ENCODE data around the gene S100A16. TPM values are rescaled to one million over a fixed set of nuclear protein-coding genes. Genes with fewer than 3 reads are reported as not detected.

The S100A16 gene
- total RNA-seq, 4 donors from 2014 or later: 46.2 to 84.5 (median 66.6) TPM

DNA sequence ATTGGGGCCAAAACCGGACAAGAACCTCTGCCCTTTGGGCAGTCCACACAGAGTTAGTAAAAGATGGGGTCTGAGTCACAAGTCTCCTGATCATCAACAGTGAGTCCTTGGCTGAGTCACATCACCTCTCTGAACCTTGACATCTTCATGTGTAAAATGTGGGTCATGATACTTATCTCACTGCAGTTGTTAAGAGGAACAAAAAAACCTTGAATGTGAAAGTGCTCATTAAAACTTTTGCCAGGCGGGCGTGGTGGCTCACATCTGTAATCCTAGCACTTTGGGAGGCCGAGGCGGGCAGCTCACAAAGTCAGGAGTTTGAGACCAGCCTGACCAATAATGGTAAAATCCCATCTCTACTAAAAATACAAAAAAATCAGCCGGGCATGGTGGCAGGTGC lies 15.7 kb downstream of the S100A16 start:
- TF ChIP-seq, protein P1, sequence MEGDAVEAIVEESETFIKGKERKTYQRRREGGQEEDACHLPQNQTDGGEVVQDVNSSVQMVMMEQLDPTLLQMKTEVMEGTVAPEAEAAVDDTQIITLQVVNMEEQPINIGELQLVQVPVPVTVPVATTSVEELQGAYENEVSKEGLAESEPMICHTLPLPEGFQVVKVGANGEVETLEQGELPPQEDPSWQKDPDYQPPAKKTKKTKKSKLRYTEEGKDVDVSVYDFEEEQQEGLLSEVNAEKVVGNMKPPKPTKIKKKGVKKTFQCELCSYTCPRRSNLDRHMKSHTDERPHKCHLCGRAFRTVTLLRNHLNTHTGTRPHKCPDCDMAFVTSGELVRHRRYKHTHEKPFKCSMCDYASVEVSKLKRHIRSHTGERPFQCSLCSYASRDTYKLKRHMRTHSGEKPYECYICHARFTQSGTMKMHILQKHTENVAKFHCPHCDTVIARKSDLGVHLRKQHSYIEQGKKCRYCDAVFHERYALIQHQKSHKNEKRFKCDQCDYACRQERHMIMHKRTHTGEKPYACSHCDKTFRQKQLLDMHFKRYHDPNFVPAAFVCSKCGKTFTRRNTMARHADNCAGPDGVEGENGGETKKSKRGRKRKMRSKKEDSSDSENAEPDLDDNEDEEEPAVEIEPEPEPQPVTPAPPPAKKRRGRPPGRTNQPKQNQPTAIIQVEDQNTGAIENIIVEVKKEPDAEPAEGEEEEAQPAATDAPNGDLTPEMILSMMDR (IDR thresholded peaks at IDR 0.05; ENCODE audit: low read depth): no peak

GRCh38 chr1:153592748-153593147 lies 20.2 kb downstream of the S100A16 start:
- TF ChIP-seq, protein P1 (IDR thresholded peaks at IDR 0.05; ENCODE audit: low read depth): no peak

DNA sequence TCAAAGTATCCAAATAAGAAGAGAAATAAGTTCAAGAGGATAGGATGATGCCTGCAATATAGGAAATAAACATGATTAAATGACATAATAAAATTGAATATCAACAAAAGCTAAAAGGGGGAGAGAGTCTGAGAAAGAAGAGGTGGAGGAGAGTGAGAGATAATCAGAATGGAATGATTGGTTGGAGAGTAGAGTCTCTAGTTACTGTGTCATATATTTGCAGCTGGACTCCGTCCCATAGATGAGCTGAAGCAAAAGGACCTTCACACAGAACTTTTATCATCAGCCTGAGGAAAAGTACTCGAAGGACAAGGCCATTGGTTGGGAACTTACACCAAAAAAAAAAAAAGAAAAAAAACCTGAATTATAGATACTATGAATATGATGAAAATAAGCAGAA lies 24.5 kb downstream of the S100A16 start:
- TF ChIP-seq, protein P1 (IDR thresholded peaks at IDR 0.05; ENCODE audit: low read depth): no peak

DNA sequence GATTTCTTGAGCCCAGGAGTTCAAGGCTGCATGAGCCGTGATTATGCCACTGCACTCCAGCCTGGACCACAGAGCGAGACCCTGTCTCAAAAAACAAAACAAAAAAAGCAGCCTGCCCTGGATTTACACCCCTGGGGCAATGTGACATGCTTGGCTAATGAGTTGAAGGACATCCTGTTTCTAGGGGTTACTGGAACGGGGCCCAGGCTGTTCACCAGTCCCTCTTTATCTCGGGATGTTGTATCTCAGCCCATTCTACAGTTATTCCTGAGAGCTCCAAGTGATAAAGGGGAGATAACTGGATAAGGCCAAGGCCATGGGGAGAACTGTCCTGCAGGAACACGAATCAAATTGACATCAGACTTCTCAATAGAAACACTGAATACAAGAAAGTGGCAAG lies 25.6 kb downstream of the S100A16 start:
- TF ChIP-seq, protein P1 (IDR thresholded peaks at IDR 0.05; ENCODE audit: low read depth): no peak

DNA sequence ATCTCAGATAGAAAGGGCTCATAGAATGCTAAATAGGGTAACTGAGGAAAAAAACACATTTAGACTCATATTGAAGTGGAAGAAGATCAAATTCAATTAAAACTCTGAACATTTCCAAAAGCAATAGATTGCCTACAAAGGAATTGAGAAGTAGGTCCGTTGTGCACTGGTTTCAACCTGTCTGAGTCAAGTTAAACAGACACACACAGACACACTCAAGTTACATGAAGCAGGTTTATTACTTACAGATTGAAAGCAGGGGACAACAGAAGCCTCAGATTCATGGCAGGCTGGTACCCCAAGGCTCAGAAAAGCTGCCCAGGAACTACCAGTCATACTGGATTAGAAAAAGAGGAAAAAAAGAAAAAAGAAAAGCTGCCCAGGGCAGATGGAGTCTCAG lies 26.6 kb downstream of the S100A16 start:
- TF ChIP-seq, protein P1 (IDR thresholded peaks at IDR 0.05; ENCODE audit: low read depth): no peak

- TF ChIP-seq, protein P1 (IDR thresholded peaks at IDR 0.05; ENCODE audit: low read depth): no peak
Measured at GRCh38 chr1:153585006-153585405, 27.9 kb downstream of the S100A16 start.

GRCh38 chr1:153583976-153584375 lies 29.0 kb downstream of the S100A16 start:
- TF ChIP-seq, protein P1 (IDR thresholded peaks at IDR 0.05; ENCODE audit: low read depth): no peak
